K562 (cell line): ENCODE results near the gene MACROD2. TPM values are rescaled to one million over a fixed set of nuclear protein-coding genes. Genes with fewer than 3 reads are reported as not detected.

Experiments used
- ATAC-seq: fragments of 200-7000 bp; cut with Tn5 transposase; 3 replicates; pipeline ENCODE4 v1.9.1; 2020; ENCODE audit warnings: moderate library complexity
- BruUV-seq: library from RNA; stranded (reverse); fragments of 400-500 nt; replicated peaks from 2 replicates; lab custom pipeline; 2021; lab: Mats Ljungman, UMichigan
- CTCF ChIA-PET: fragments of 300-600 bp; formaldehyde crosslinking; extraction: SDS; loops from one replicate; lab custom pipeline; 2021; ENCODE audit warnings: low intra/inter-chr PET ratio; lab: Yijun Ruan, JAX
- POLR2A ChIA-PET: fragments of 300-600, 350-650 bp; sonication (Branson Sonifier 250); formaldehyde crosslinking; extraction: SDS; loops from one replicate; lab custom pipeline; 2021; ENCODE audit warnings: antibody characterized with exemption, inconsistent platforms; lab: Yijun Ruan, JAX
- DNase-seq, 4 experiments: peaks; one replicate each; pipeline versions ENCODE4 v3.0.0 to v3.0.0-alpha.2; 2011 to 2018; ENCODE audit warnings: low spot score in 3 of 4, mixed read lengths in 3 of 4; ENCODE audit errors: extremely low read depth in 1 of 4
- FAIRE-seq: peaks from 2 replicates; lab custom pipeline; 2011; peaks lifted over from hg19 to GRCh38; lab: Jason Lieb, UNC
- H2AFZ ChIP-seq: 2 replicates; pipeline ENCODE4 v1.6.0; 2011; ENCODE audit warnings: low read depth, low read length, control low read depth, inconsistent platforms
- H3K27ac ChIP-seq: fragments of 200-600 bp; 3 replicates; pipeline ENCODE4 v1.8.0; 2011; ENCODE audit warnings: low read depth, mild to moderate bottlenecking, control low read depth, inconsistent platforms, low read length, moderate library complexity, mixed read lengths; ENCODE audit errors: extremely low read depth
- H3K27me3 ChIP-seq, 2 experiments: fragments of 300-600 bp in 1 of 2; 2 replicates in 1 of 2; 3 replicates in 1 of 2; pipeline versions ENCODE4 v1.6.0 to v1.8.0; 2011; ENCODE audit warnings: inconsistent platforms in 2 of 2, low read length in 2 of 2, mild to moderate bottlenecking in 1 of 2, mixed read lengths in 1 of 2, moderate library complexity in 1 of 2; ENCODE audit not compliant: control insufficient read depth in 2 of 2, insufficient read depth in 2 of 2
- H3K36me3 ChIP-seq: fragments of 300-600 bp; 3 replicates; pipeline ENCODE4 v1.8.0; 2011; ENCODE audit warnings: mild to moderate bottlenecking, low read length, inconsistent platforms; ENCODE audit not compliant: control insufficient read depth, insufficient read depth
- H3K4me1 ChIP-seq, 2 experiments: fragments of 200-600 bp in 1 of 2; replicated peaks in 1 of 2; 2 replicates in 1 of 2; 3 replicates in 1 of 2; pipeline versions ENCODE4 v1.5.1 to v1.8.0; 2011; ENCODE audit warnings: inconsistent platforms in 2 of 2, low read length in 2 of 2, mild to moderate bottlenecking in 1 of 2, mixed read lengths in 1 of 2, moderate library complexity in 1 of 2; ENCODE audit not compliant: control insufficient read depth in 2 of 2, insufficient read depth in 2 of 2
- H3K4me2 ChIP-seq: 2 replicates; pipeline ENCODE4 v1.6.1; 2011; ENCODE audit warnings: low read length, control low read depth, inconsistent platforms, mixed read lengths; ENCODE audit not compliant: insufficient read depth
- H3K4me3 ChIP-seq: fragments of 200-600 bp; sonication (generic), shearing (Covaris generic); 2 replicates; pipeline ENCODE4 v1.5.1; 2016; ENCODE audit warnings: control low read depth, inconsistent platforms
- H3K79me2 ChIP-seq: fragments of 200-600 bp; 3 replicates; pipeline ENCODE4 v1.8.0; 2011; ENCODE audit warnings: low read length, inconsistent platforms; ENCODE audit not compliant: control insufficient read depth, insufficient read depth
- H3K9ac ChIP-seq, 2 experiments: 2 replicates each; pipeline versions ENCODE4 v1.6.0 to v1.6.1; 2011; ENCODE audit warnings: low read depth in 2 of 2, low read length in 2 of 2, control low read depth in 1 of 2, inconsistent platforms in 1 of 2, mild to moderate bottlenecking in 1 of 2, mixed read lengths in 1 of 2; ENCODE audit not compliant: insufficient read depth in 1 of 2
- H3K9me1 ChIP-seq: one replicate; pipeline ENCODE4 v1.6.0; 2011; ENCODE audit warnings: inconsistent platforms, mild to moderate bottlenecking, low read length, moderate library complexity; ENCODE audit not compliant: control insufficient read depth, insufficient read depth
- H3K9me3 ChIP-seq: replicated peaks from 2 replicates; pipeline ENCODE4 v1.5.1; 2011; ENCODE audit warnings: low read depth, low read length, inconsistent platforms; ENCODE audit not compliant: control insufficient read depth, insufficient read depth
- H4K20me1 ChIP-seq: replicated peaks from 2 replicates; pipeline ENCODE4 v1.6.1; 2011; ENCODE audit warnings: low read length, inconsistent platforms, mixed read lengths; ENCODE audit not compliant: control insufficient read depth, insufficient read depth
- BRF1 ChIP-seq: IDR thresholded peaks from 3 replicates; pipeline ENCODE4 v1.6.1; 2011; ENCODE audit warnings: borderline replicate concordance, mild to moderate bottlenecking; ENCODE audit not compliant: insufficient read length; ENCODE audit errors: extremely low read depth
- HDAC2 ChIP-seq: fragments of 450-650 bp; IDR thresholded peaks from 2 replicates; pipeline ENCODE4 v1.6.1; 2016; ENCODE audit warnings: mild to moderate bottlenecking
- HNRNPH1 ChIP-seq: fragments of 200-400 bp; formaldehyde crosslinking; optimal IDR thresholded peaks from 2 replicates; pipeline ENCODE3; 2017; ENCODE audit warnings: low read depth, mild to moderate bottlenecking, low read length, moderate library complexity
- MAFK ChIP-seq: IDR thresholded peaks from 2 replicates; pipeline ENCODE4 v1.6.1; 2011; ENCODE audit warnings: low read length, improper control_type of control experiment
- SRSF1 ChIP-seq: fragments of 200-400 bp; formaldehyde crosslinking; IDR thresholded peaks from 2 replicates; pipeline ENCODE4 v1.6.1; 2017; ENCODE audit warnings: mild to moderate bottlenecking, low read depth, low read length, moderate library complexity
- ZC3H8 ChIP-seq: fragments of 450-650 bp; IDR thresholded peaks from 2 replicates; pipeline ENCODE4 v1.6.1; 2017
- ZNF311 ChIP-seq: fragments of 250-450 bp; sonication (Bioruptor Pico); IDR thresholded peaks from 2 replicates; pipeline ENCODE4 v1.4.0; 2020; ENCODE audit warnings: mild to moderate bottlenecking, moderate library complexity
- ZNF609 ChIP-seq: sonication (generic); formaldehyde crosslinking; IDR thresholded peaks from 2 replicates; pipeline ENCODE4 v1.8.1; 2023; ENCODE audit warnings: missing genetic modification reagents, mild to moderate bottlenecking, borderline replicate concordance
- ZNF696 ChIP-seq: fragments of 250-450 bp; sonication (Bioruptor Pico); conservative IDR thresholded peaks from 2 replicates; pipeline ENCODE4 v1.4.0; 2020; ENCODE audit warnings: mild to moderate bottlenecking, moderate library complexity
- WGBS: fragments of 100-300 bp; shearing (Covaris generic); methylation state at CpG from one replicate; pipeline ENCODE4 v1.1.6; 2016; ENCODE audit warnings: low coverage, mixed read lengths; ENCODE audit not compliant: insufficient coverage; ENCODE audit errors: missing lambda C conversion rate; 5-methylcytosine and 5-hydroxymethylcytosine counted together
- in situ Hi-C: fragments of 300-500 bp; cut with MboI; formaldehyde crosslinking; loops from 4 replicates; pipeline ENCODE4 v1.15.0; 2018; ENCODE audit warnings: inconsistent platforms, mixed read lengths
- intact Hi-C: fragments of 100-400 bp; cut with micrococcal nuclease; formaldehyde crosslinking; loops from 2 replicates; pipeline ENCODE4 v1.14.2; 2022
- polyA plus RNA-seq, 8 experiments: library from polyadenylated mRNA; depleted of rRNA in 4 of 8; stranded (reverse) in 5 of 8; unstranded in 3 of 8; fragments of >200 nt; fragmentation: Nextera tagmentation in 2 of 8; fragmentation: Illumina TruSeq in 1 of 8; extraction: Ambion mirVana in 2 of 8; extraction: Trizol in 1 of 8; gene quantifications; 2 replicates each; pipeline versions ENCODE4 v1.2.1 to v1.2.3, GENCODE V29; 2011 to 2014; ENCODE audit warnings: inconsistent platforms in 1 of 8, missing spikeins in 1 of 8
- total RNA-seq, 7 experiments: library from RNA; depleted of rRNA in 6 of 7; stranded (reverse); fragments of >200 nt in 6 of 7; fragmentation: Illumina TruSeq in 2 of 7; extraction: Trizol in 2 of 7; gene quantifications; 2 replicates each; pipeline versions ENCODE4 v1.2.1 to v1.2.3, GENCODE V29; 2011 to 2021; ENCODE audit warnings: low replicate concordance in 1 of 7
- TF ChIP-seq, protein P1 (sequence below): sonication (generic); formaldehyde crosslinking; IDR thresholded peaks from 2 replicates; pipeline ENCODE4 v1.8.0; 2022; ENCODE audit warnings: mild to moderate bottlenecking, missing genetic modification reagents, borderline replicate concordance

MACROD2 gene
- total and polyA plus RNA-seq, 9 of the 15 experiments (the other 6 are each of a cell fraction or from before 2014, with no cell fraction given): not detected

- Histone ChIP-seq H3K9ac (no peak overlapping the region), H4K20me1 (no peaks in the 10 kb centered on the region), H3K36me3 (no peaks in the 10 kb centered on the region), H3K79me2 (no peaks in the 10 kb centered on the region), H3K9me3 (no peaks in the 10 kb centered on the region), H3K9me1 (no peaks in the 10 kb centered on the region), H2AFZ (no peak overlapping the region), H3K4me3 (no peak overlapping the region), H3K4me1 (no peaks in the 10 kb centered on the region), H3K27ac (no peak overlapping the region), H3K4me2 (no peak overlapping the region), H3K27me3 (no peaks in the 10 kb centered on the region)
- TF ChIP-seq HNRNPH1 (no peak), MAFK (no peak), ZNF311 (CRISPR knock-in tag) (no peak)
- ChIA-PET POLR2A (no interaction called here), CTCF (no interaction called here)
- FAIRE-seq: no peak
- no peak for ATAC-seq
- intact Hi-C loops: no loop called here
- BruUV-seq: no TSS peak
- DNase-seq: no peak
- in situ Hi-C loops: no loop called here
- WGBS: no CpG with 5 or more reads among the region's 1 CpG
Observed at GRCh38 chr20:14918281-14918680, 923.0 kb downstream of the MACROD2 start.

DNA sequence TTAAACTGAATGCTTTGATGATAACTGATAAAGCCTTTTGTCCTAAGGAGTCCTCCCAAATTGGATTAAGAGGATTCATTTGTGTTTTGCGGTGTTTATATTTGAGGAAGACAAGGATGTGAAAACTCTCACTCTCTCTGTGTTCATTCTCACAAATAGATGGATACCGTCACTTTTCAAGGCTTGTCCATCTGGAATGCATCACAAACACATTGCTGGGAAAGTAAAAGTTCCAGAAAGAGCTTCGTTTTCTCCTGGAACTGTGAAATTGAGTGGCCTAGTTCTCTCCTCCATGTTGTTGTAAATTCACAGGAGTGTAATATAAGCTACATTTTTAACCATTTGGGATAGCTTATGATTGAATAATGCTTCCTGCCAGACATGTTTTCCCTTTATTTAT, 923.7 kb downstream of the MACROD2 start:
- FAIRE-seq (no peak), DNase-seq (no peak), ATAC-seq (no peak)
- H3K9ac ChIP-seq: no peak overlapping the region
- 0% methylated on average over 3 of the region's 3 CpGs for WGBS
- intact Hi-C loops (no loop called here), in situ Hi-C loops (no loop called here)
- H3K4me3 ChIP-seq: no peak overlapping the region
- no peak overlapping the region for H3K4me2 ChIP-seq
- H4K20me1 ChIP-seq: no peaks in the 10 kb centered on the region
- no peaks in the 10 kb centered on the region for H3K36me3 ChIP-seq
- POLR2A ChIA-PET: no interaction called here
- no peak overlapping the region for H3K27ac ChIP-seq
- CTCF ChIA-PET: no interaction called here
- no peaks in the 10 kb centered on the region for H3K27me3 ChIP-seq
- no peaks in the 10 kb centered on the region for H3K4me1 ChIP-seq
- no peaks in the 10 kb centered on the region for H3K9me1 ChIP-seq
- H3K79me2 ChIP-seq: no peaks in the 10 kb centered on the region
- no TSS peak for BruUV-seq
- no peak overlapping the region for H2AFZ ChIP-seq
- no peaks in the 10 kb centered on the region for H3K9me3 ChIP-seq
- no peak for TF ChIP-seq ZC3H8
- TF ChIP-seq HDAC2: no peak
- TF ChIP-seq, protein P1, sequence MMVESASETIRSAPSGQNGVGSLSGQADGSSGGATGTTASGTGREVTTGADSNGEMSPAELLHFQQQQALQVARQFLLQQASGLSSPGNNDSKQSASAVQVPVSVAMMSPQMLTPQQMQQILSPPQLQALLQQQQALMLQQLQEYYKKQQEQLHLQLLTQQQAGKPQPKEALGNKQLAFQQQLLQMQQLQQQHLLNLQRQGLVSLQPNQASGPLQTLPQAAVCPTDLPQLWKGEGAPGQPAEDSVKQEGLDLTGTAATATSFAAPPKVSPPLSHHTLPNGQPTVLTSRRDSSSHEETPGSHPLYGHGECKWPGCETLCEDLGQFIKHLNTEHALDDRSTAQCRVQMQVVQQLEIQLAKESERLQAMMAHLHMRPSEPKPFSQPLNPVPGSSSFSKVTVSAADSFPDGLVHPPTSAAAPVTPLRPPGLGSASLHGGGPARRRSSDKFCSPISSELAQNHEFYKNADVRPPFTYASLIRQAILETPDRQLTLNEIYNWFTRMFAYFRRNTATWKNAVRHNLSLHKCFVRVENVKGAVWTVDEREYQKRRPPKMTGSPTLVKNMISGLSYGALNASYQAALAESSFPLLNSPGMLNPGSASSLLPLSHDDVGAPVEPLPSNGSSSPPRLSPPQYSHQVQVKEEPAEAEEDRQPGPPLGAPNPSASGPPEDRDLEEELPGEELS (CRISPR knock-in tag): no peak
- no peak for TF ChIP-seq BRF1
- TF ChIP-seq ZNF696 (CRISPR knock-in tag): no peak
- TF ChIP-seq SRSF1: no peak
- TF ChIP-seq ZNF609 (CRISPR knock-in tag): no peak
